AG09309 (cell line): Measurements from ENCODE around the gene FSTL4.

Experiments
- DNase-seq: peaks from one replicate; pipeline ENCODE4 v3.0.0-alpha.2; 2010; ENCODE audit warnings: low read depth
- H3K4me3 ChIP-seq: 2 replicates; pipeline ENCODE4 v1.5.1; 2011; ENCODE audit warnings: mild to moderate bottlenecking, low read depth, low read length, moderate library complexity; ENCODE audit not compliant: control insufficient read depth
- CTCF ChIP-seq: IDR thresholded peaks from 2 replicates; pipeline ENCODE4 v1.5.1; 2011; ENCODE audit warnings: mild to moderate bottlenecking, low read depth, low read length, inconsistent platforms; ENCODE audit not compliant: insufficient read depth, control insufficient read depth; ENCODE audit errors: missing control alignments

Gene FSTL4

GRCh38 chr5:133564921-133565565 is 47.3 kb downstream of the FSTL4 start:
- no peak for DNase-seq
- no peak for TF ChIP-seq CTCF
- no peak overlapping the region for H3K4me3 ChIP-seq

DNA sequence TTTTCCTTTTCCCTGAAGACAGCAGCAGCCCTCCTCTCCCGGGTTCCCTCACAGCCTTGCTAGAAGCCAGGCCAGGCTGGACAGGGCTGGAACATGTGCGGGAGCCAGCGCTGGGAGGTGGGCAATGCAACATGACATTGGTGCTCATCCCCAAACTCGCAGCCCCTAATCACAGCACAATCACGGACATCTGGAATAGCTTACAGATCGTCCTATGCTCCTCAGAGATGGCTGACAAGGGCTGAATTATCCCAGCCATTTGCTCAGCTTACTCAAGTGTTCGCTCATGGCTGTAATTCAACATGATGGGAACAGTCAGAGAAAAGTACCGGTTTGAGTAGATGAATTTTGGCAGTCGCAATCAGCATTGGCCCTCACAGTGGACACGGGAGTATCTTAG is 49.8 kb downstream of the FSTL4 start:
- no peak for TF ChIP-seq CTCF
- H3K4me3 ChIP-seq = no peak overlapping the region
- DNase-seq = no peak

GRCh38 chr5:133559960-133560359 is 52.4 kb downstream of the FSTL4 start:
- H3K4me3 ChIP-seq = no peak overlapping the region
- no peak for DNase-seq
- no peak for TF ChIP-seq CTCF

GRCh38 chr5:133556551-133556950 is 55.8 kb downstream of the FSTL4 start:
- TF ChIP-seq CTCF = no peak

DNA sequence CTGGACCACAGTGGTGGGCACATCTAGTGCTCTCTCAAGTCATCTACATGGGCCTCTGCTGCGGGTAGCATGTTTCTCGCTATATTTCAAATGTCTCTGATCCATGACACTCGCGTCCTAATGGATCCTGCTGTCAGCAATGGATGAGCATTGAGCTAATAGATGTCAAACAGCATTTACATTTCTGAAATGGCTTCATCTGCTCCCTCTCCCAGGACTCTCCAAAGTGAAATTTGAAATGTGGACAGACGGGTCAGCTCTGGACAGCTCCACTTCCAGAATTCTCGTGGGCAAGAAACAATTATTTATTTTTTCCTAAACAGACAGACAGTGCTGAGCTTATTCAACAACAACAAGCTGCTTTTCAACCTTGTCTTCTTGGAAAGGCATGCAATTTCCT is 58.1 kb downstream of the FSTL4 start:
- no peak overlapping the region for H3K4me3 ChIP-seq

More at GRCh38 chr5:133556551-133556950, 55.8 kb downstream of the FSTL4 start:
- no peak for DNase-seq
- H3K4me3 ChIP-seq = no peak overlapping the region

GRCh38 chr5:133552925-133553525 is 59.3 kb downstream of the FSTL4 start:
- DNase-seq = no peak
- peak; percentile 78 for TF ChIP-seq CTCF
- no peak overlapping the region for H3K4me3 ChIP-seq

More for the DNA sequence above, 58.1 kb downstream of the FSTL4 start:
- DNase-seq = no peak
- TF ChIP-seq CTCF = no peak

- no peak for DNase-seq
- no peak for TF ChIP-seq CTCF
- no peak overlapping the region for H3K4me3 ChIP-seq
Measured at GRCh38 chr5:133546500-133546899, 65.8 kb downstream of the FSTL4 start.
